ENCODE data around the gene RPTOR.

Gene RPTOR

GRCh38 chr17:80879723-80880647 is 335.3 kb downstream of the RPTOR start:
- Histone ChIP-seq H3K27ac (ENCODE audit: low read depth, low read length) (no peak overlapping the region), H3K4me3 (ENCODE audit: low read depth in 1 of 2, low read length in 2 of 2) (no peak overlapping the region), H3K27me3 (ENCODE audit: control insufficient read depth in 1 of 2, insufficient read depth in 2 of 2, low read length in 2 of 2) (no peaks in the 10 kb centered on the region), H3K4me1 (ENCODE audit: control insufficient read depth in 1 of 2, insufficient read depth in 2 of 2, low read length in 2 of 2) (peaks cover 0 to 4% of the 10 kb centered on the region in 2 donors), H3K9me3 (ENCODE audit: control insufficient read depth in 1 of 2, low read length in 2 of 2) (no peaks in the 10 kb centered on the region), H3K36me3 (ENCODE audit: control insufficient read depth in 1 of 2, insufficient read depth in 2 of 2, low read length in 2 of 2) (peaks cover 0 to 38% of the 10 kb centered on the region in 2 donors), H3K9ac (ENCODE audit: low read depth in 1 of 2, low read length in 2 of 2) (no peak overlapping the region)

- no peaks in the 10 kb centered on the region for H3K27me3 ChIP-seq (ENCODE audit: control insufficient read depth in 1 of 2, insufficient read depth in 2 of 2, low read length in 2 of 2)
- H3K36me3 ChIP-seq (ENCODE audit: control insufficient read depth in 1 of 2, insufficient read depth in 2 of 2, low read length in 2 of 2) = peaks cover 0 to 42% of the 10 kb centered on the region in 2 donors
- no peaks in the 10 kb centered on the region for H3K9me3 ChIP-seq (ENCODE audit: control insufficient read depth in 1 of 2, low read length in 2 of 2)
- H3K4me3 ChIP-seq (ENCODE audit: low read depth in 1 of 2, low read length in 2 of 2) = no peak overlapping the region
- H3K27ac ChIP-seq (ENCODE audit: low read depth, low read length) = no peak overlapping the region
- no peak overlapping the region for H3K9ac ChIP-seq (ENCODE audit: low read depth in 1 of 2, low read length in 2 of 2)
- peaks cover 0 to 4% of the 10 kb centered on the region in 2 donors for H3K4me1 ChIP-seq (ENCODE audit: control insufficient read depth in 1 of 2, insufficient read depth in 2 of 2, low read length in 2 of 2)
Measured at GRCh38 chr17:80880648-80880985, 336.0 kb downstream of the RPTOR start.

GRCh38 chr17:80881306-80881705 is 336.7 kb downstream of the RPTOR start:
- Histone ChIP-seq H3K4me3 (ENCODE audit: low read depth in 1 of 2, low read length in 2 of 2) (no peak overlapping the region), H3K4me1 (ENCODE audit: control insufficient read depth in 1 of 2, insufficient read depth in 2 of 2, low read length in 2 of 2) (peaks cover 0 to 4% of the 10 kb centered on the region in 2 donors), H3K36me3 (ENCODE audit: control insufficient read depth in 1 of 2, insufficient read depth in 2 of 2, low read length in 2 of 2) (peaks cover 0 to 46% of the 10 kb centered on the region in 2 donors), H3K9ac (ENCODE audit: low read depth in 1 of 2, low read length in 2 of 2) (no peak overlapping the region), H3K27ac (ENCODE audit: low read depth, low read length) (no peak overlapping the region), H3K9me3 (ENCODE audit: control insufficient read depth in 1 of 2, low read length in 2 of 2) (no peaks in the 10 kb centered on the region), H3K27me3 (ENCODE audit: control insufficient read depth in 1 of 2, insufficient read depth in 2 of 2, low read length in 2 of 2) (no peaks in the 10 kb centered on the region)

GRCh38 chr17:80882323-80882722 is 337.7 kb downstream of the RPTOR start:
- no peaks in the 10 kb centered on the region for H3K27me3 ChIP-seq (ENCODE audit: control insufficient read depth in 1 of 2, insufficient read depth in 2 of 2, low read length in 2 of 2)
- peaks cover 0 to 46% of the 10 kb centered on the region in 2 donors for H3K36me3 ChIP-seq (ENCODE audit: control insufficient read depth in 1 of 2, insufficient read depth in 2 of 2, low read length in 2 of 2)
- H3K27ac ChIP-seq (ENCODE audit: low read depth, low read length) = no peak overlapping the region
- no peak overlapping the region for H3K9ac ChIP-seq (ENCODE audit: low read depth in 1 of 2, low read length in 2 of 2)
- H3K4me3 ChIP-seq (ENCODE audit: low read depth in 1 of 2, low read length in 2 of 2) = no peak overlapping the region
- no peaks in the 10 kb centered on the region for H3K9me3 ChIP-seq (ENCODE audit: control insufficient read depth in 1 of 2, low read length in 2 of 2)
- H3K4me1 ChIP-seq (ENCODE audit: control insufficient read depth in 1 of 2, insufficient read depth in 2 of 2, low read length in 2 of 2) = peaks cover 0 to 4% of the 10 kb centered on the region in 2 donors

- H3K36me3 ChIP-seq (ENCODE audit: control insufficient read depth in 1 of 2, insufficient read depth in 2 of 2, low read length in 2 of 2) = peaks cover 0 to 46% of the 10 kb centered on the region in 2 donors
- H3K27ac ChIP-seq (ENCODE audit: low read depth, low read length) = no peak overlapping the region
Measured at GRCh38 chr17:80882926-80883685, 338.5 kb downstream of the RPTOR start.

GRCh38 chr17:80883831-80884735 is 339.4 kb downstream of the RPTOR start:
- no peak overlapping the region for H3K27ac ChIP-seq (ENCODE audit: low read depth, low read length)
- H3K27me3 ChIP-seq (ENCODE audit: control insufficient read depth in 1 of 2, insufficient read depth in 2 of 2, low read length in 2 of 2) = no peaks in the 10 kb centered on the region
- no peak overlapping the region for H3K4me3 ChIP-seq (ENCODE audit: low read depth in 1 of 2, low read length in 2 of 2)
- no peaks in the 10 kb centered on the region for H3K4me1 ChIP-seq (ENCODE audit: control insufficient read depth in 1 of 2, insufficient read depth in 2 of 2, low read length in 2 of 2)
- no peak overlapping the region for H3K9ac ChIP-seq (ENCODE audit: low read depth in 1 of 2, low read length in 2 of 2)
- no peaks in the 10 kb centered on the region for H3K9me3 ChIP-seq (ENCODE audit: control insufficient read depth in 1 of 2, low read length in 2 of 2)
- H3K36me3 ChIP-seq (ENCODE audit: control insufficient read depth in 1 of 2, insufficient read depth in 2 of 2, low read length in 2 of 2) = peaks cover 4 to 46% of the 10 kb centered on the region in 2 donors

More at GRCh38 chr17:80882926-80883685, 338.5 kb downstream of the RPTOR start:
- H3K9me3 ChIP-seq (ENCODE audit: control insufficient read depth in 1 of 2, low read length in 2 of 2) = no peaks in the 10 kb centered on the region
- no peaks in the 10 kb centered on the region for H3K4me1 ChIP-seq (ENCODE audit: control insufficient read depth in 1 of 2, insufficient read depth in 2 of 2, low read length in 2 of 2)
- H3K27me3 ChIP-seq (ENCODE audit: control insufficient read depth in 1 of 2, insufficient read depth in 2 of 2, low read length in 2 of 2) = no peaks in the 10 kb centered on the region
- no peak overlapping the region for H3K4me3 ChIP-seq (ENCODE audit: low read depth in 1 of 2, low read length in 2 of 2)
- no peak overlapping the region for H3K9ac ChIP-seq (ENCODE audit: low read depth in 1 of 2, low read length in 2 of 2)

GRCh38 chr17:80884811-80885210 is 340.2 kb downstream of the RPTOR start:
- Histone ChIP-seq H3K9me3 (ENCODE audit: control insufficient read depth in 1 of 2, low read length in 2 of 2) (no peaks in the 10 kb centered on the region), H3K9ac (ENCODE audit: low read depth in 1 of 2, low read length in 2 of 2) (no peak overlapping the region), H3K4me3 (ENCODE audit: low read depth in 1 of 2, low read length in 2 of 2) (no peak overlapping the region), H3K4me1 (ENCODE audit: control insufficient read depth in 1 of 2, insufficient read depth in 2 of 2, low read length in 2 of 2) (no peaks in the 10 kb centered on the region), H3K27ac (ENCODE audit: low read depth, low read length) (no peak overlapping the region), H3K27me3 (ENCODE audit: control insufficient read depth in 1 of 2, insufficient read depth in 2 of 2, low read length in 2 of 2) (no peaks in the 10 kb centered on the region), H3K36me3 (ENCODE audit: control insufficient read depth in 1 of 2, insufficient read depth in 2 of 2, low read length in 2 of 2) (peaks cover 4 to 41% of the 10 kb centered on the region in 2 donors)

- Histone ChIP-seq H3K36me3 (ENCODE audit: control insufficient read depth in 1 of 2, insufficient read depth in 2 of 2, low read length in 2 of 2) (peaks cover 4 to 33% of the 10 kb centered on the region in 2 donors), H3K27ac (ENCODE audit: low read depth, low read length) (no peak overlapping the region), H3K27me3 (ENCODE audit: control insufficient read depth in 1 of 2, insufficient read depth in 2 of 2, low read length in 2 of 2) (no peaks in the 10 kb centered on the region), H3K9me3 (ENCODE audit: control insufficient read depth in 1 of 2, low read length in 2 of 2) (no peaks in the 10 kb centered on the region), H3K4me3 (ENCODE audit: low read depth in 1 of 2, low read length in 2 of 2) (no peak overlapping the region), H3K4me1 (ENCODE audit: control insufficient read depth in 1 of 2, insufficient read depth in 2 of 2, low read length in 2 of 2) (peaks cover 0 to under 1% of the 10 kb centered on the region in 2 donors), H3K9ac (ENCODE audit: low read depth in 1 of 2, low read length in 2 of 2) (no peak overlapping the region)
Measured at GRCh38 chr17:80885947-80886582, 341.4 kb downstream of the RPTOR start.
